ENCODE results near the gene PLCH1. TPM values are rescaled to one million over a fixed set of nuclear protein-coding genes. Genes with fewer than 3 reads are reported as not detected.
A peak's percentile ranks its signal among the peaks of the same experiment; 100 is the strongest.

Gene PLCH1
- total RNA-seq, 5 donors from 2014 or later (not counting 1 experiment from before 2014, with no cell fraction given): 0.06 to 0.12 (median 0.09) TPM; not detected in 1

GRCh38 chr3:155757577-155757976 lies 12.7 kb upstream of the PLCH1 start:
- no peaks in the 10 kb centered on the region for H3K27me3 ChIP-seq (replicated peaks in 1 of 2; ENCODE audit: control insufficient read depth in 2 of 2, extremely low read depth in 1 of 2, insufficient read depth in 2 of 2, low read length in 1 of 2)
- no peaks in the 10 kb centered on the region for H3K9me3 Mint-ChIP-seq
- H3K9me3 ChIP-seq: no peaks in the 10 kb centered on the region
- 94% methylated on average over 2 of the region's 7 CpGs for WGBS (ENCODE audit: insufficient coverage)
- H3K36me3 Mint-ChIP-seq: peaks cover 8% of the 10 kb centered on the region
- no peak overlapping the region for H3K4me3 Mint-ChIP-seq
- no peak overlapping the region for H3K27ac ChIP-seq (ENCODE audit: low read length)
- H3K4me1 ChIP-seq (ENCODE audit: control insufficient read depth in 1 of 2, extremely low read depth in 1 of 2, insufficient read depth in 2 of 2, low read length in 2 of 2): no peaks in the 10 kb centered on the region
- DNase-seq: no peak
- CTCF ChIA-PET: interaction anchor here in 1 of 2 donors (0.5 kb wide), 1 partner anchor 62 kb away, joined by 4 read pairs; no protein-coding TSS in a partner anchor
- no peak for ATAC-seq (replicated peaks in 1 of 4)
- H3K4me3 ChIP-seq (ENCODE audit: control insufficient read depth in 1 of 2, extremely low read depth in 1 of 2, low read length in 1 of 2): no peak overlapping the region
- no peaks in the 10 kb centered on the region for H3K4me1 Mint-ChIP-seq
- H3K27me3 Mint-ChIP-seq: no peaks in the 10 kb centered on the region
- POLR2A ChIA-PET: no interaction called here
- H3K27ac Mint-ChIP-seq: no peak overlapping the region
- peaks cover 0 to 3% of the 10 kb centered on the region in 2 donors for H3K36me3 ChIP-seq (ENCODE audit: control insufficient read depth in 2 of 2, extremely low read depth in 1 of 2, insufficient read depth in 1 of 2, low read length in 1 of 2)

GRCh38 chr3:155753038-155753639 lies 8.3 kb upstream of the PLCH1 start:
- peak in 1 of 4 experiments; percentile 51 for ATAC-seq (replicated peaks in 1 of 4)
- H3K27me3 Mint-ChIP-seq: no peaks in the 10 kb centered on the region
- CTCF ChIA-PET: no interaction called here

GRCh38 chr3:155748611-155749365 lies 3.9 kb upstream of the PLCH1 start:
- Histone ChIP-seq H3K27ac (ENCODE audit: low read length) (no peak overlapping the region), H3K4me3 (ENCODE audit: control insufficient read depth in 1 of 2, extremely low read depth in 1 of 2, low read length in 1 of 2) (no peak overlapping the region), H3K4me1 (ENCODE audit: control insufficient read depth in 1 of 2, extremely low read depth in 1 of 2, insufficient read depth in 2 of 2, low read length in 2 of 2) (peaks cover 0 to 19% of the 10 kb centered on the region in 2 experiments), H3K9me3 (no peaks in the 10 kb centered on the region), H3K27me3 (replicated peaks in 1 of 2; ENCODE audit: control insufficient read depth in 2 of 2, extremely low read depth in 1 of 2, insufficient read depth in 2 of 2, low read length in 1 of 2) (peaks cover 0 to 18% of the 10 kb centered on the region in 2 experiments), H3K36me3 (ENCODE audit: control insufficient read depth in 2 of 2, extremely low read depth in 1 of 2, insufficient read depth in 1 of 2, low read length in 1 of 2) (no peaks in the 10 kb centered on the region)
- DNase-seq: no peak
- ATAC-seq (replicated peaks in 1 of 4): no peak
- Mint-ChIP-seq H3K27me3 (peaks cover 6 to 21% of the 10 kb centered on the region in 2 donors), H3K27ac (no peak overlapping the region), H3K36me3 (no peaks in the 10 kb centered on the region), H3K9me3 (no peaks in the 10 kb centered on the region), H3K4me1 (peaks cover 17 to 20% (median 20%) of the 10 kb centered on the region in 3 donors), H3K4me3 (no peak overlapping the region)
- 100% methylated on average over 4 of the region's 8 CpGs for WGBS (ENCODE audit: insufficient coverage)
- ChIA-PET CTCF (interaction anchor here in 1 of 2 donors (0.6 kb wide), 1 partner anchor 45 kb away, joined by 4 read pairs; no protein-coding TSS in a partner anchor), POLR2A (no interaction called here)

More at GRCh38 chr3:155753038-155753639, 8.3 kb upstream of the PLCH1 start:
- DNase-seq: peak in 1 of 35 experiments; percentile 34
- Histone ChIP-seq H3K4me1 (ENCODE audit: control insufficient read depth in 1 of 2, extremely low read depth in 1 of 2, insufficient read depth in 2 of 2, low read length in 2 of 2) (no peaks in the 10 kb centered on the region), H3K27ac (ENCODE audit: low read length) (no peak overlapping the region), H3K9me3 (no peaks in the 10 kb centered on the region), H3K27me3 (replicated peaks in 1 of 2; ENCODE audit: control insufficient read depth in 2 of 2, extremely low read depth in 1 of 2, insufficient read depth in 2 of 2, low read length in 1 of 2) (no peaks in the 10 kb centered on the region), H3K36me3 (ENCODE audit: control insufficient read depth in 2 of 2, extremely low read depth in 1 of 2, insufficient read depth in 1 of 2, low read length in 1 of 2) (no peaks in the 10 kb centered on the region), H3K4me3 (ENCODE audit: control insufficient read depth in 1 of 2, extremely low read depth in 1 of 2, low read length in 1 of 2) (no peak overlapping the region)
- 97% methylated on average over 8 of the region's 11 CpGs for WGBS (ENCODE audit: insufficient coverage)
- Mint-ChIP-seq H3K9me3 (no peaks in the 10 kb centered on the region), H3K4me3 (no peak overlapping the region), H3K27ac (no peak overlapping the region), H3K4me1 (no peaks in the 10 kb centered on the region), H3K36me3 (no peaks in the 10 kb centered on the region)
- POLR2A ChIA-PET: no interaction called here

- Histone ChIP-seq H3K27me3 (replicated peaks in 1 of 2; ENCODE audit: control insufficient read depth in 2 of 2, extremely low read depth in 1 of 2, insufficient read depth in 2 of 2, low read length in 1 of 2) (peaks cover 0 to 24% of the 10 kb centered on the region in 2 experiments), H3K36me3 (ENCODE audit: control insufficient read depth in 2 of 2, extremely low read depth in 1 of 2, insufficient read depth in 1 of 2, low read length in 1 of 2) (no peaks in the 10 kb centered on the region), H3K4me3 (ENCODE audit: control insufficient read depth in 1 of 2, extremely low read depth in 1 of 2, low read length in 1 of 2) (no peak overlapping the region), H3K9me3 (no peaks in the 10 kb centered on the region), H3K27ac (ENCODE audit: low read length) (no peak overlapping the region), H3K4me1 (ENCODE audit: control insufficient read depth in 1 of 2, extremely low read depth in 1 of 2, insufficient read depth in 2 of 2, low read length in 2 of 2) (peaks cover 0 to 24% of the 10 kb centered on the region in 2 experiments)
- CTCF ChIA-PET: no interaction called here
- Mint-ChIP-seq H3K36me3 (no peaks in the 10 kb centered on the region), H3K4me1 (peaks cover 20 to 29% (median 26%) of the 10 kb centered on the region in 3 donors), H3K27ac (no peak overlapping the region), H3K27me3 (peaks cover 8 to 27% of the 10 kb centered on the region in 2 donors), H3K9me3 (no peaks in the 10 kb centered on the region), H3K4me3 (no peak overlapping the region)
- DNase-seq (no peak), ATAC-seq (replicated peaks in 1 of 4) (no peak)
- 80% methylated on average over 1 of the region's 3 CpGs for WGBS (ENCODE audit: insufficient coverage)
- POLR2A ChIA-PET: no interaction called here
Observed at GRCh38 chr3:155747946-155748290, 3.0 kb upstream of the PLCH1 start.

- H3K4me1 Mint-ChIP-seq: peaks cover 20 to 30% (median 30%) of the 10 kb centered on the region in 3 donors
- WGBS (ENCODE audit: insufficient coverage): no CpG with 5 or more reads among the region's 2 CpGs
- DNase-seq (no peak), ATAC-seq (replicated peaks in 1 of 4) (no peak)
- no peaks in the 10 kb centered on the region for H3K9me3 Mint-ChIP-seq
- CTCF ChIA-PET: interaction anchor here in 1 of 2 donors (0.9 to 1.0 kb wide), 2 partner anchors 21 to 138 kb away, joined by 3 read pairs; no protein-coding TSS in a partner anchor
- H3K4me3 ChIP-seq (ENCODE audit: control insufficient read depth in 1 of 2, extremely low read depth in 1 of 2, low read length in 1 of 2): no peak overlapping the region
- POLR2A ChIA-PET: no interaction called here
- peaks cover 0 to 24% of the 10 kb centered on the region in 2 experiments for H3K4me1 ChIP-seq (ENCODE audit: control insufficient read depth in 1 of 2, extremely low read depth in 1 of 2, insufficient read depth in 2 of 2, low read length in 2 of 2)
- no peak overlapping the region for H3K27ac Mint-ChIP-seq
- H3K27me3 Mint-ChIP-seq: peaks cover 13 to 32% of the 10 kb centered on the region in 2 donors
- H3K27me3 ChIP-seq (replicated peaks in 1 of 2; ENCODE audit: control insufficient read depth in 2 of 2, extremely low read depth in 1 of 2, insufficient read depth in 2 of 2, low read length in 1 of 2): peaks cover 0 to 24% of the 10 kb centered on the region in 2 experiments
- H3K9me3 ChIP-seq: no peaks in the 10 kb centered on the region
- no peaks in the 10 kb centered on the region for H3K36me3 Mint-ChIP-seq
- H3K27ac ChIP-seq (ENCODE audit: low read length): no peak overlapping the region
- no peak overlapping the region for H3K4me3 Mint-ChIP-seq
- H3K36me3 ChIP-seq (ENCODE audit: control insufficient read depth in 2 of 2, extremely low read depth in 1 of 2, insufficient read depth in 1 of 2, low read length in 1 of 2): no peaks in the 10 kb centered on the region
Observed at GRCh38 chr3:155747286-155747945, 2.5 kb upstream of the PLCH1 start.

GRCh38 chr3:155746703-155747102 lies 1.8 kb upstream of the PLCH1 start:
- no peak for DNase-seq
- Mint-ChIP-seq H3K27me3 (peaks cover 15 to 34% of the 10 kb centered on the region in 2 donors), H3K4me3 (no peak overlapping the region), H3K4me1 (peaks cover 20 to 30% (median 30%) of the 10 kb centered on the region in 3 donors), H3K36me3 (no peaks in the 10 kb centered on the region), H3K9me3 (no peaks in the 10 kb centered on the region), H3K27ac (no peak overlapping the region)
- WGBS (ENCODE audit: insufficient coverage): no CpG with 5 or more reads among the region's 1 CpG
- Histone ChIP-seq H3K4me1 (ENCODE audit: control insufficient read depth in 1 of 2, extremely low read depth in 1 of 2, insufficient read depth in 2 of 2, low read length in 2 of 2) (peaks cover 0 to 24% of the 10 kb centered on the region in 2 experiments), H3K4me3 (ENCODE audit: control insufficient read depth in 1 of 2, extremely low read depth in 1 of 2, low read length in 1 of 2) (no peak overlapping the region), H3K27me3 (replicated peaks in 1 of 2; ENCODE audit: control insufficient read depth in 2 of 2, extremely low read depth in 1 of 2, insufficient read depth in 2 of 2, low read length in 1 of 2) (peaks cover 0 to 27% of the 10 kb centered on the region in 2 experiments), H3K27ac (ENCODE audit: low read length) (no peak overlapping the region), H3K9me3 (no peaks in the 10 kb centered on the region), H3K36me3 (ENCODE audit: control insufficient read depth in 2 of 2, extremely low read depth in 1 of 2, insufficient read depth in 1 of 2, low read length in 1 of 2) (no peaks in the 10 kb centered on the region)
- CTCF ChIA-PET: interaction anchor here (0.6 to 1.0 kb wide), 3 partner anchors 22 to 139 kb away, joined by 3 to 7 read pairs (median 3); no protein-coding TSS in a partner anchor
- POLR2A ChIA-PET: interaction anchor here in 1 of 2 donors (0.6 kb wide), 1 partner anchor 715 kb away, joined by 10 read pairs; no protein-coding TSS in a partner anchor
- ATAC-seq (replicated peaks in 1 of 4): no peak
